Left renal cortex interstitium (tissue), 4 donors: ENCODE measurements around the gene UBC. TPM values are rescaled to one million over a fixed set of nuclear protein-coding genes. Genes with fewer than 3 reads are reported as not detected.

ENCODE experiments used
- DNase-seq, 4 donors: peaks; one replicate each; pipeline ENCODE4 v3.0.0-alpha.2; 2013; ENCODE audit warnings: low read depth in 4 of 4, low spot score in 2 of 4, missing footprints in 1 of 4
- polyA plus RNA-seq, 4 donors: library from polyadenylated mRNA; unstranded; fragments of 120-200 nt; gene quantifications; one replicate each; pipeline ENCODE4 v1.2.1, GENCODE V29; 2013; ENCODE audit not compliant: insufficient read length in 4 of 4

Gene UBC
- polyA plus RNA-seq, result 1,000 to 10,000 TPM in 2 of 4 donors, 100 to 1,000 TPM in 2; 839 to 1,466 (median 979) TPM

DNA sequence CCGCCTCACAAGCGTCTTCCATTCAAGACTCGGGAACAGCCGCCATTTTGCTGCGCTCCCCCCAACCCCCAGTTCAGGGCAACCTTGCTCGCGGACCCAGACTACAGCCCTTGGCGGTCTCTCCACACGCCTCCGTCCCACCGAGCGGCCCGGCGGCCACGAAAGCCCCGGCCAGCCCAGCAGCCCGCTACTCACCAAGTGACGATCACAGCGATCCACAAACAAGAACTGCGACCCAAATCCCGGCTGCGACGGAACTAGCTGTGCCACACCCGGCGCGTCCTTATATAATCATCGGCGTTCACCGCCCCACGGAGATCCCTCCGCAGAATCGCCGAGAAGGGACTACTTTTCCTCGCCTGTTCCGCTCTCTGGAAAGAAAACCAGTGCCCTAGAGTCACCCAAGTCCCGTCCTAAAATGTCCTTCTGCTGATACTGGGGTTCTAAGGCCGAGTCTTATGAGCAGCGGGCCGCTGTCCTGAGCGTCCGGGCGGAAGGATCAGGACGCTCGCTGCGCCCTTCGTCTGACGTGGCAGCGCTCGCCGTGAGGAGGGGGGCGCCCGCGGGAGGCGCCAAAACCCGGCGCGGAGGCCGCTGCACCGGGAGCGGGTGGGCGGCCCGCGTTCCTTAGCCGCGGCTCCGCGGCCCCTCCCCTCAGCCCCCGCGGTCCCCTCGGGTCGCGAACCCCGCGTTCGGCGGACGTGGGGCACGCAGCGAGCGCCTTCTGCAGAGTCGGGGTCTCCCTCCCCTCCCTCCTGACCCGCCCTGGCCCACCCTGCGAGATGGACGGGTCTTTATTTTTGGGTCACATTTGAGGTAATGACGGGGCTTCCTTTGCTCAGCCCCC lies at the start of gene UBC:
Gene UBC, minus strand, starts transcription at position 259 of the 847 bp plus-strand sequence. CDS start 879 bp downstream, outside the sequence.
- peak; percentile 89 to 99 (median 93) for DNase-seq

DNA sequence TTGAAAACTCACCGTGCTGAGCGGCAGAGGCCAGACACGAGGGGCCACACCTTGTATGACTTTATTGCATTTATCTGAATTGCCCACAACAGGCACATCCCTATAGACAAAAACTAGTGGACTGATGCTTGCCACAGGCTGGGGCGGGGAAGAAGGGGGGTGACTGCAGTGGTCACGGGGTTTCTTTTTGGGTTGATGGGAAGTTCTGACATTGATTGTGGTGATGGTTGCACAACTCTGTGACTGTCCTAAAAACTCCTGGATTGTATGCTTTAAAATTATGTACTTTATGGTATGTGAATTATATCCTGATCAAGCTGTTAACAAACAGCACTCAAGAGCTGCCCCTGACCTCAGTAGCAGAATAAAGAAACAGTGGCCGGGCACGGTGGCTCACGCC lies 48.8 kb upstream of the UBC start:
- no peak for DNase-seq

DNA sequence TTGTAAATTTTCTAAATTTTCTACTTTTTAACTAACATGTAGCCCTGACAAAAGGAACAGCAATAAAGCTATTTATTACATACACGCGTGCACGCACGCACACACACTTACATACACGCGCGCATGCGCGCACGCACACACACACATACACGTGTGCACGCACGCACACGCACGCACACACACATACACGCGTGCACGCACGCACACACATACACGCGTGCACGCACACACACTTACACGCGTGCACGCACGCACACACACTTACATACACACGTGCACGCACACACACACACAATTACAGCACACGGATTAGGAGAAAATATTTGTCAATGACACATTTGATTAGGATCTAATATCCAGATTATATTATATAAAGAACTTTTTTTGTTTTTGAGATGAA lies 46.6 kb upstream of the UBC start:
- no peak for DNase-seq

- DNase-seq, result no peak
Observed at GRCh38 chr12:124956571-124956970, 42.1 kb upstream of the UBC start.

- DNase-seq, result no peak
Observed at GRCh38 chr12:124954771-124955170, 40.3 kb upstream of the UBC start.

DNA sequence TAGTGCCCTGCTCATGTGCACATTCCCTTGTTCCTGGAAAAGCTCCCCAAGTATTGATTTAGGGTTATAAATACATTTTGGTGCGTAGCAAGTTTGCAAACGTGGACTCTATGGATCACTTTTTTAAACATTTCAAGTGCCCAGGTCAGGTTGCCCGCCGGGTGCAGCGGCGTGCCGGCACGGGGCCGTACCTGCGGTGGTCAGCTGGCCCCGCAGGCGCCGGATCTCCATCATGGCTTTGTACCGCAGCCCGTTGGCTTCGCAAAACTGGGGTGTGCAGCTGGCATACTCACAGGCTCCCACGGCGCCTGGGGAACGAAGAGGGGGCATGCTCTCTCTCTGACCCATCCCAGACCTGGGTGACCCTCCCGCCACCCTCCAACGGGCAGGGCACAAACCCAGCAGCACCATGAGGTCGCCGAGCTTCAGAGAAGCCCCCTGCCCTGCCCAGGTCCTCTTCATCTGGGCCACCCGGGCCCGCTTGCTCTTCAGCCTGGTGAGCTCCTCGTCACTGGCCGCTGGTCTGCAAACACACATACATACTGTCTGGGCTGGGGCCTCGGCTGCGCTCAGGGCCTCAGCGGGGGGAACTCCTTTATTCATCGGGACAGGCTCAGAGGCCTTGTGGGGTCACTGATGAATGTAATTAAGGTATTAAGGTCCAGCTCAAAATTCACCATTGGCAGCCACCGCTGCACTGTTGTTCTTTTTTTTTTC lies 39.4 kb upstream of the UBC start:
- DNase-seq, result no peak

GRCh38 chr12:124952801-124953200 lies 38.4 kb upstream of the UBC start:
- no peak for DNase-seq

- DNase-seq, result no peak
Observed at GRCh38 chr12:124952295-124952694, 37.8 kb upstream of the UBC start.

DNA sequence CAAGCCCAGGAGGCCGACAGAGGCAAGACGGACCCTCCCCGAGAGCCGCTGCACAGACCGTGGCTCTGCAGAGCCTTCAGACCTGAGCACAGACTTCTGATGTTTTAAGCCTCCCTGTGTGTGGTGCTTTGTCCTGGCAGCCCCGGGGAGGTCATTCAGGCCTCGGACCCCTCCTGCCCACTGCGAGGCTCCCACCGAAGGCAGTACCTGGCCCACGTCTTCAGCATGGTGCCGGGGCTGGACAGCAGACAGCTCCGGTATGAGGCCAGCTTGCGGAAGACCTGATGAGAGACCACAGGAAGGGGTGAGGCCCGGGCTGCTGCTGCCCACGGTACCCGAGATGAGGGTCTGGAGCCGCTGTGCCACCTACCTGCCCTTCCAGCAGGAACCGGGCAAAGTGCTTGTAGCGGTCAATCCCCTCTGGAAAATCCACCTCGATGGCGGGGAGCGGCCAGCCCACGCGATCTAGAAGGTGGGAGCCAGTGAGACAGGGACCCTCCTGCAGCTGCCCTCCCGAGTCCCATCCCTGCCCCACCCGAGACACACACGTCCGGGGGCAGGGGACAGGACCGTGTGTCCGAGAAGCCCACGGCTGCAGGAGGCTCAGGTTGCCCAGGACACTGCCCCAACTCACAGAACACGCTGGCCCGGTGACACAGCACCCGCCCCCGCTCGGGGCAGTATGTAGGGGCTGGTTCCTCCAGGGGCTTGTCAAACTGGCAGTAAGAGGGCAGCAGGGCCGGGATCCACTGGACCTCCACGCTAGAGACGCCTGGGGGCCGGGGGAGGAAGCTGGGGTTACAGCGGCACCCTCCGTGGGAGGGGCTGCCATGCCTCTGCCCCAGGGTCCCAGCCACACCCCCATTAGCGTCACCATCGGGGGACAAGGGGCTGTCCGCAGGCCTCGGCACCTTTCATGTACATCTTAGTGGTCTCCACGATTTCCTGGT lies 35.6 kb upstream of the UBC start:
- DNase-seq, result no peak

- no peak for DNase-seq
Observed at GRCh38 chr12:124949066-124949465, 34.6 kb upstream of the UBC start.

- DNase-seq, result no peak
Observed at GRCh38 chr12:124947561-124948398, 33.3 kb upstream of the UBC start.

GRCh38 chr12:124947013-124947412 lies 32.6 kb upstream of the UBC start:
- no peak for DNase-seq

GRCh38 chr12:124946447-124946793 lies 32.0 kb upstream of the UBC start:
- no peak for DNase-seq

GRCh38 chr12:124941170-124941527 lies 26.7 kb upstream of the UBC start:
- no peak for DNase-seq

DNA sequence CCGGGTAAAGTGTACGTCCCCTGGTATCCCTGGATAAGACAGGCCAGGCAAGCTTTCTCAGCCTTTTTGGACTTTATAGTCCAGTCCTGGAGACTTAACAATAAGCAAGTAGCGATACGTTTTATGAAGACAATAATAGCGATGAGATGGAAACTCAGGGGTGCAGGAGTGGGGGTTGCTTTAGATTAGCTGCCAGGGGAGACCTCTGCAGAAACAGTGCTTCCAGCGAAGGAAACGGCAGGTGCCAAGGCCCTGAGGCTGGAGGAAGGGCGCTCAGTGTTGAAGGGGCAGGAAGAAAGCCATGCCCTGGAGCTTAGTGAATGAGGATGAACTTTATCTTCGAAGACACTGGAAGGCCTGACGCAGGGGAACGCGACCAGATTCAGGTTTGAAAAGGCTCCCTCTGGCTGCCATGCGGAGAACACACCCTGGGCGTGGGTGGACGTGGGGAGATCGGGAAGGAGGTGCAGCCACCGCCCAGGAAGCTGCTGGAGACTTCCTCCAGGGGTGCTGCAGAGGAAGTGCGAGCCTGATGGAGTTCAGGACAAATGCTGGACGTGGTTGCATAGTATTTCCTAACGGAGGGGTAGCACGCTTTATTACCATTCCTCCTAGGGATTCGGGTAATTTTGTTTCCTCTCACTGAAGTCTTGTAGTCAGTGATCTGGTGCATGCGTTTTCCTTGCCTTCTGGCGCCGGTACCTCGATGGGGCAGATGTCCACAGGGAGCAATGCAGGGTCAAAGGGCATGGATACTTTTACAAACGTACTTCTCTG lies 26.1 kb upstream of the UBC start:
- peak in 3 of 4 donors; percentile 58 to 86 (median 74) for DNase-seq

GRCh38 chr12:124940143-124940392 lies 25.6 kb upstream of the UBC start:
- DNase-seq, result peak in 1 of 4 donors; percentile 77

DNA sequence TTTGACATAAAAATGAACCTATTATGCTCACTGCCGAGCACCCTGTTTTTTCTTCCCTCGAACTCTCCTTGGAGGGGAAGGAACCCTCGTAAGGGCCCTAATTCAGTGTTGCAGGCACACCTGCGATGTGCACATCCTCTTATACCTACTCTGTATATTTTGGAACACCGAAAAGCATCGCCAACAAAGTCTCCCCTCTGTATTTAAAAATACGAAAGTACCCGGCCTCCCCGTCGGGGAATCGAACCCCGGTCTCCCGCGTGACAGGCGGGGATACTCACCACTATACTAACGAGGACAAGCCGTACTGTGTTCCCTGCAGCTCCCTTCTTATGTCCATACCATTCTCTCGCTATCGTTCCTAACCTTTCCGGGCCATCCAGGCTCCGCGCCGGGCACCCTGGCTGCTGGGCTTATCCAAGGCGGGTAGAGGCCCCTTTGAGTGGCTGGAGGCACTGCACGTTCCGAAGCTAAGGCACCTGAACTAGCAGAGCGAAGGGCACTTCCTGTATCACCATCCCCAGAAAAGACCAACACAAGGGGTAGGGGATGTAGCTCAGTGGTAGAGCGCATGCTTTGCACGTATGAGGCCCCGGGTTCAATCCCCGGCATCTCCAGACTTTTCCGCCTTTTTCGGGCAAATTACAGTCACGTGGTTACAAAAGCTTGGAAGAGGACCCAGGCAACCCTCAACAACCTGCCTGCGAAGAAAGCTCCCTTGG lies 25.1 kb upstream of the UBC start:
- DNase-seq, result peak; percentile 87 to 95 (median 88)

GRCh38 chr12:124939079-124939420 lies 24.6 kb upstream of the UBC start:
- DNase-seq, result peak in 1 of 4 donors; percentile 62

DNA sequence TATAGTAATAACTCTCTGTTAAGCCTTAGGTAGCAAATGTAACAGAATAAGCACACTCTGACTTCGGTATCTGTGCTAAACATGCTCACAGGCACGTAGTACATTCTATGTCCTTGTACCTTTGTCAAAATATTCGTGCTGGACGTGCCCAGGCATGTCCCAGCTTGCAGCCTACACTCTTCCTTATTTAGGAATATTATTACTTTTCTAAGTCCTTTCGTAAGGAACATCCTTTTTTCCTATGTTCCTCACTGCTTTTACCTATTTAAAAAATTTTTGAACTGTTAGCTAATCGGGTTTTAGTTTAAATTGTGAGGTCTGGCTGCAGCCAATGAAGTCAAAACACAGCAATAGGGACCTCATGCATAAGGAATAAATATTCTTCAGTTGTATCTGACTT lies 24.1 kb upstream of the UBC start:
- DNase-seq, result peak in 1 of 4 donors; percentile 39
